DND-41 (cell line): Measurements from ENCODE around the gene RPS6KB2.

ENCODE experiments used
- EZH2 ChIP-seq: IDR thresholded peaks from 3 replicates; pipeline ENCODE4 v1.6.1; 2012; ENCODE audit warnings: borderline replicate concordance, low read depth, mild to moderate bottlenecking, moderate library complexity, low read length, inconsistent platforms; ENCODE audit not compliant: severe bottlenecking
- TF ChIP-seq, protein P1 (sequence below): IDR thresholded peaks from 2 replicates; pipeline ENCODE4 v1.5.1; 2012; ENCODE audit warnings: borderline replicate concordance, low read length, moderate library complexity, mild to moderate bottlenecking; ENCODE audit not compliant: poor library complexity, severe bottlenecking; ENCODE audit errors: extremely low read depth

- TF ChIP-seq EZH2, result no peak
- TF ChIP-seq, protein P1, sequence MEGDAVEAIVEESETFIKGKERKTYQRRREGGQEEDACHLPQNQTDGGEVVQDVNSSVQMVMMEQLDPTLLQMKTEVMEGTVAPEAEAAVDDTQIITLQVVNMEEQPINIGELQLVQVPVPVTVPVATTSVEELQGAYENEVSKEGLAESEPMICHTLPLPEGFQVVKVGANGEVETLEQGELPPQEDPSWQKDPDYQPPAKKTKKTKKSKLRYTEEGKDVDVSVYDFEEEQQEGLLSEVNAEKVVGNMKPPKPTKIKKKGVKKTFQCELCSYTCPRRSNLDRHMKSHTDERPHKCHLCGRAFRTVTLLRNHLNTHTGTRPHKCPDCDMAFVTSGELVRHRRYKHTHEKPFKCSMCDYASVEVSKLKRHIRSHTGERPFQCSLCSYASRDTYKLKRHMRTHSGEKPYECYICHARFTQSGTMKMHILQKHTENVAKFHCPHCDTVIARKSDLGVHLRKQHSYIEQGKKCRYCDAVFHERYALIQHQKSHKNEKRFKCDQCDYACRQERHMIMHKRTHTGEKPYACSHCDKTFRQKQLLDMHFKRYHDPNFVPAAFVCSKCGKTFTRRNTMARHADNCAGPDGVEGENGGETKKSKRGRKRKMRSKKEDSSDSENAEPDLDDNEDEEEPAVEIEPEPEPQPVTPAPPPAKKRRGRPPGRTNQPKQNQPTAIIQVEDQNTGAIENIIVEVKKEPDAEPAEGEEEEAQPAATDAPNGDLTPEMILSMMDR, result no peak
These were observed 9.6 kb upstream of the RPS6KB2 start for GRCh38 chr11:67418476-67419281.
